Uterus (tissue), 4 donors: ENCODE measurements around the gene APOA5. TPM values are rescaled to one million over a fixed set of nuclear protein-coding genes. Genes with fewer than 3 reads are reported as not detected.

ENCODE experiments used
- DNase-seq, 2 donors: peaks; one replicate each; pipeline ENCODE4 v3.0.0-alpha.2; 2019 to 2020
- H3K27ac ChIP-seq, 2 donors: fragments of 200-600 bp; sonication (generic); 1 replicate in 1 of 2; 2 replicates in 1 of 2; pipeline ENCODE4 v1.5.1; 2016 to 2018
- H3K27me3 ChIP-seq, 2 donors: fragments of 200-600 bp; sonication (generic); one replicate each; pipeline ENCODE4 v1.5.1; 2018 to 2019; ENCODE audit warnings: control low read depth in 1 of 2
- H3K36me3 ChIP-seq, 2 donors: fragments of 200-600 bp; sonication (generic); one replicate each; pipeline ENCODE4 v1.5.1; 2019; ENCODE audit warnings: control low read depth in 1 of 2
- H3K4me1 ChIP-seq, 2 donors: fragments of 200-600 bp; sonication (generic); one replicate each; pipeline ENCODE4 v1.5.1; 2018 to 2019; ENCODE audit warnings: control low read depth in 1 of 2
- H3K4me3 ChIP-seq, 2 donors: fragments of 200-600 bp; sonication (generic); 1 replicate in 1 of 2; 2 replicates in 1 of 2; pipeline ENCODE4 v1.5.1; 2018 to 2019; ENCODE audit warnings: mild to moderate bottlenecking in 1 of 2
- H3K9me3 ChIP-seq, 2 donors: fragments of 200-600 bp; sonication (generic); one replicate each; pipeline ENCODE4 v1.5.1; 2019; ENCODE audit warnings: control low read depth in 1 of 2
- CTCF ChIP-seq, 4 experiments: fragments of 200-600 bp in 2 of 4; fragments of 450-650 bp in 2 of 4; sonication (generic) in 2 of 4; IDR thresholded peaks; one replicate each; pipeline ENCODE4 v1.5.1; 2016 to 2019; ENCODE audit warnings: antibody characterized with exemption in 4 of 4, mild to moderate bottlenecking in 2 of 4, moderate library complexity in 1 of 4
- POLR2A ChIP-seq, 2 donors: fragments of 450-650 bp; IDR thresholded peaks; one replicate each; pipeline ENCODE4 v1.6.1; 2016; ENCODE audit warnings: antibody characterized with exemption in 2 of 2, mild to moderate bottlenecking in 1 of 2, moderate library complexity in 1 of 2
- intact Hi-C: fragments of 100-400 bp; cut with DNase I; formaldehyde crosslinking; loops from one replicate; pipeline ENCODE4 v1.15.1; 2023; ENCODE audit warnings: low total_unique reads
- total RNA-seq, 4 donors: library from RNA; depleted of rRNA in 3 of 4; stranded (reverse); fragments of >200 nt in 3 of 4; gene quantifications; one replicate each; pipeline versions ENCODE4 v1.1.0 to v1.2.4, GENCODE V29; 2014 to 2023
- donor health status: DM: yes; HTN: yes; CAD: no.

APOA5 gene
- total RNA-seq, 4 donors from 2014 or later: not detected

GRCh38 chr11:116826751-116827431, 35.2 kb upstream of the APOA5 start:
- H3K27ac ChIP-seq: no peak overlapping the region
- no peak overlapping the region for H3K4me3 ChIP-seq
- H3K9me3 ChIP-seq: no peaks in the 10 kb centered on the region
- intact Hi-C loops: no loop called here
- no peaks in the 10 kb centered on the region for H3K36me3 ChIP-seq
- no peaks in the 10 kb centered on the region for H3K4me1 ChIP-seq
- no peaks in the 10 kb centered on the region for H3K27me3 ChIP-seq
- TF ChIP-seq CTCF (IDR thresholded peaks at IDR 0.05): no peak
- no peak for TF ChIP-seq POLR2A (IDR thresholded peaks at IDR 0.05)
- DNase-seq: no peak

GRCh38 chr11:116825854-116826750, 34.4 kb upstream of the APOA5 start:
- Histone ChIP-seq H3K4me1 (no peaks in the 10 kb centered on the region), H3K4me3 (no peak overlapping the region), H3K36me3 (no peaks in the 10 kb centered on the region), H3K9me3 (no peaks in the 10 kb centered on the region), H3K27ac (no peak overlapping the region), H3K27me3 (no peaks in the 10 kb centered on the region)
- intact Hi-C loops: no loop called here
- TF ChIP-seq POLR2A (IDR thresholded peaks at IDR 0.05): no peak
- TF ChIP-seq CTCF (IDR thresholded peaks at IDR 0.05): no peak
- no peak for DNase-seq

- Histone ChIP-seq H3K27me3 (no peaks in the 10 kb centered on the region), H3K4me1 (no peaks in the 10 kb centered on the region), H3K27ac (no peak overlapping the region), H3K4me3 (no peak overlapping the region), H3K36me3 (no peaks in the 10 kb centered on the region), H3K9me3 (no peaks in the 10 kb centered on the region)
- no peak for TF ChIP-seq CTCF (IDR thresholded peaks at IDR 0.05)
- TF ChIP-seq POLR2A (IDR thresholded peaks at IDR 0.05): no peak
- intact Hi-C loops: no loop called here
- DNase-seq: no peak
These were observed 33.8 kb upstream of the APOA5 start for GRCh38 chr11:116825434-116825833.

- intact Hi-C loops: no loop called here
- no peaks in the 10 kb centered on the region for H3K4me1 ChIP-seq
- no peak within 1 kb of the TSS for H3K27ac ChIP-seq
- no peak for TF ChIP-seq POLR2A (IDR thresholded peaks at IDR 0.05)
- TF ChIP-seq CTCF (IDR thresholded peaks at IDR 0.05): no peak
- no peaks in the 10 kb centered on the region for H3K9me3 ChIP-seq
- DNase-seq: no peak
- no peak within 1 kb of the TSS for H3K4me3 ChIP-seq
- no peaks in the 10 kb centered on the region for H3K36me3 ChIP-seq
- no peaks in the 10 kb centered on the region for H3K27me3 ChIP-seq
These were observed 31.6 kb upstream of the APOA5 start, which contains the start of gene APOA4 for GRCh38 chr11:116823031-116823843. TSS of gene APOA4 (minus strand) at chr11:116823304. CDS start at chr11:116823191, 113 bp downstream.
